HG03342 (cell line): ENCODE results near the gene MISP.
"Not testable (repeated sequence)": the region's sequence is repeated elsewhere in the genome, so short reads cannot be mapped to it uniquely, and the experiment has no call there.

Experiments used
- ATAC-seq: cut with Tn5 transposase; IDR thresholded peaks from one replicate; pipeline ENCODE4 v1.9.1; 2021; ENCODE audit warnings: mild to moderate bottlenecking, moderate library complexity; ENCODE audit not compliant: unreplicated experiment

The MISP gene

GRCh38 chr19:750640-751423, at the start of gene MISP:
Gene MISP (plus strand): TSS chr19:751112. CDS start chr19:756947, 5,835 bp downstream.
- no peak for ATAC-seq

GRCh38 chr19:702847-703246, 48.1 kb upstream of the MISP start:
- ATAC-seq: not testable (repeated sequence)

GRCh38 chr19:703329-703650, 47.6 kb upstream of the MISP start:
- no peak for ATAC-seq

- ATAC-seq: no peak
Measured at GRCh38 chr19:703651-704446, 47.1 kb upstream of the MISP start.

- no peak for ATAC-seq
Measured at GRCh38 chr19:704447-704741, 46.5 kb upstream of the MISP start.

GRCh38 chr19:708154-709143, 42.5 kb upstream of the MISP start, which contains the start of gene PALM:
Gene PALM (plus strand): TSS chr19:708935. CDS start chr19:709147, 212 bp downstream.
- no peak for ATAC-seq

GRCh38 chr19:709196-709964, 41.5 kb upstream of the MISP start:
- ATAC-seq: no peak

- ATAC-seq: no peak
Measured at GRCh38 chr19:709965-710571, 40.8 kb upstream of the MISP start.

- ATAC-seq: no peak
Measured at GRCh38 chr19:710767-711166, 40.1 kb upstream of the MISP start.

GRCh38 chr19:711254-711653, 39.7 kb upstream of the MISP start:
- ATAC-seq: no peak

- ATAC-seq: no peak
Measured at GRCh38 chr19:715347-715746, 35.6 kb upstream of the MISP start.

- ATAC-seq: no peak
Measured at GRCh38 chr19:718251-718951, 32.5 kb upstream of the MISP start.

- ATAC-seq: no peak
Measured at GRCh38 chr19:718991-719512, 31.9 kb upstream of the MISP start.

GRCh38 chr19:719636-720344, 31.1 kb upstream of the MISP start:
- ATAC-seq: no peak

- no peak for ATAC-seq
Measured at GRCh38 chr19:720345-721160, 30.4 kb upstream of the MISP start.

GRCh38 chr19:722553-723101, 28.3 kb upstream of the MISP start:
- no peak for ATAC-seq

- ATAC-seq: no peak
Measured at GRCh38 chr19:723247-723646, 27.7 kb upstream of the MISP start.
